HepG2 (cell line): ENCODE results near the gene ZBTB46. TPM values are rescaled to one million over a fixed set of nuclear protein-coding genes. Genes with fewer than 3 reads are reported as not detected.

ENCODE experiments used
- ATAC-seq: fragments of 200-7000 bp; cut with Tn5 transposase; 3 replicates; pipeline ENCODE4 v1.9.1; 2020; ENCODE audit warnings: mild to moderate bottlenecking, moderate library complexity
- BruUV-seq: library from RNA; stranded (reverse); fragments of 400-500 nt; replicated peaks from 2 replicates; lab custom pipeline; 2021; lab: Mats Ljungman, UMichigan
- CTCF ChIA-PET: fragments of 300-600 bp; formaldehyde crosslinking; extraction: SDS; loops from one replicate; lab custom pipeline; 2021; ENCODE audit warnings: low total read pairs, inconsistent platforms, low intra/inter-chr PET ratio; lab: Yijun Ruan, JAX
- POLR2A ChIA-PET: fragments of 350-600 bp; sonication (Branson Sonifier 250); formaldehyde crosslinking; loops from one replicate; lab custom pipeline; 2020; ENCODE audit warnings: antibody characterized with exemption, inconsistent platforms; lab: Yijun Ruan, JAX
- DNase-seq: peaks from one replicate; pipeline ENCODE4 v3.0.0-alpha.2; 2015; ENCODE audit warnings: low spot score
- FAIRE-seq: peaks from 3 replicates; lab custom pipeline; 2011; peaks lifted over from hg19 to GRCh38; lab: Jason Lieb, UNC
- H2AFZ ChIP-seq: one replicate; pipeline ENCODE4 v1.6.1; 2011; ENCODE audit warnings: low read length, inconsistent platforms
- H3K27ac ChIP-seq: fragments of 300-600 bp; 3 replicates; pipeline ENCODE4 v1.8.0; 2011; ENCODE audit warnings: mixed run types, mild to moderate bottlenecking, mixed read lengths, low read length, inconsistent platforms; ENCODE audit not compliant: insufficient read depth; ENCODE audit errors: extremely low read length
- H3K27me3 ChIP-seq, 2 experiments: fragments of 200-600 bp in 1 of 2; 2 replicates in 1 of 2; 3 replicates in 1 of 2; pipeline versions ENCODE4 v1.6.0 to v1.8.0; 2011; ENCODE audit warnings: low read length in 2 of 2, mild to moderate bottlenecking in 2 of 2, moderate library complexity in 2 of 2, inconsistent platforms in 1 of 2; ENCODE audit not compliant: insufficient read depth in 2 of 2, control insufficient read depth in 1 of 2
- H3K36me3 ChIP-seq, 2 experiments: fragments of 200-600 bp in 1 of 2; replicated peaks in 1 of 2; 2 replicates in 1 of 2; 3 replicates in 1 of 2; pipeline versions ENCODE4 v1.5.1 to v1.8.0; 2011; ENCODE audit warnings: low read length in 2 of 2, inconsistent platforms in 1 of 2; ENCODE audit not compliant: insufficient read depth in 2 of 2, control insufficient read depth in 1 of 2
- H3K4me1 ChIP-seq: 2 replicates; pipeline ENCODE4 v1.5.1; 2012; ENCODE audit warnings: low read length, inconsistent platforms; ENCODE audit not compliant: insufficient read depth
- H3K4me2 ChIP-seq: 2 replicates; pipeline ENCODE4 v1.6.0; 2011; ENCODE audit warnings: low read depth, low read length, inconsistent platforms
- H3K4me3 ChIP-seq, 3 experiments: fragments of 200-600 bp in 1 of 3; sonication (generic), shearing (Covaris generic) in 1 of 3; replicated peaks in 1 of 3; 2 replicates each; pipeline ENCODE4 v1.5.1; 2011 to 2016; ENCODE audit warnings: low read length in 3 of 3, inconsistent platforms in 2 of 3, low read depth in 2 of 3, mild to moderate bottlenecking in 2 of 3, control low read depth in 1 of 3, mixed read lengths in 1 of 3; ENCODE audit not compliant: insufficient read depth in 1 of 3
- H3K79me2 ChIP-seq: one replicate; pipeline ENCODE4 v1.6.1; 2011; ENCODE audit warnings: low read length, inconsistent platforms; ENCODE audit not compliant: insufficient read depth
- H3K9ac ChIP-seq: 2 replicates; pipeline ENCODE4 v1.6.0; 2011; ENCODE audit warnings: mild to moderate bottlenecking, low read depth, low read length, inconsistent platforms; ENCODE audit not compliant: insufficient read depth
- H3K9me3 ChIP-seq: 2 replicates; pipeline ENCODE4 v1.5.1; 2012; ENCODE audit warnings: mild to moderate bottlenecking, low read length
- H4K20me1 ChIP-seq: 2 replicates; pipeline ENCODE4 v1.6.0; 2011; ENCODE audit warnings: inconsistent platforms, mild to moderate bottlenecking, low read length, moderate library complexity; ENCODE audit not compliant: insufficient read depth
- ATRX ChIP-seq: sonication (generic); formaldehyde crosslinking; IDR thresholded peaks from 2 replicates; pipeline ENCODE4 v1.4.0; 2020; ENCODE audit warnings: missing genetic modification reagents, borderline replicate concordance
- BATF2 ChIP-seq: sonication (generic); formaldehyde crosslinking; IDR thresholded peaks from 2 replicates; pipeline ENCODE4 v1.8.0; 2022; ENCODE audit warnings: mild to moderate bottlenecking, missing genetic modification reagents, moderate library complexity
- CENPT ChIP-seq: sonication (generic); formaldehyde crosslinking; IDR thresholded peaks from 2 replicates; pipeline ENCODE4 v1.8.0; 2022; ENCODE audit warnings: low read depth, mild to moderate bottlenecking, moderate library complexity, missing genetic modification reagents
- FOXK2 ChIP-seq: fragments of 450-650 bp; IDR thresholded peaks from 2 replicates; pipeline ENCODE4 v1.6.1; 2016
- GATAD2A ChIP-seq: IDR thresholded peaks from 2 replicates; pipeline ENCODE4 v1.6.1; 2016
- HES4 ChIP-seq: sonication (generic); formaldehyde crosslinking; IDR thresholded peaks from 2 replicates; pipeline ENCODE4 v1.9.0; 2021; ENCODE audit warnings: mild to moderate bottlenecking, missing genetic modification reagents, borderline replicate concordance
- HMGA1 ChIP-seq: sonication (generic); formaldehyde crosslinking; conservative IDR thresholded peaks from 2 replicates; pipeline ENCODE4 v1.4.0; 2020; ENCODE audit warnings: missing genetic modification reagents
- HNF4A ChIP-seq: sonication (generic); formaldehyde crosslinking; IDR thresholded peaks from 2 replicates; pipeline ENCODE4 v1.4.0; 2020; ENCODE audit warnings: missing genetic modification reagents
- HNRNPL ChIP-seq: fragments of 200-400 bp; formaldehyde crosslinking; IDR thresholded peaks from 2 replicates; pipeline ENCODE4 v1.6.1; 2017; ENCODE audit warnings: mild to moderate bottlenecking, low read depth, low read length
- HOXA9 ChIP-seq: sonication (generic); formaldehyde crosslinking; IDR thresholded peaks from 2 replicates; pipeline ENCODE4 v1.8.1; 2022; ENCODE audit warnings: missing genetic modification reagents, mild to moderate bottlenecking, moderate library complexity, borderline replicate concordance
- IKZF1 ChIP-seq: fragments of 450-650 bp; IDR thresholded peaks from 2 replicates; pipeline ENCODE4 v1.7.1; 2016
- NCOA1 ChIP-seq: sonication (generic); formaldehyde crosslinking; IDR thresholded peaks from 2 replicates; pipeline ENCODE4 v1.9.0; 2021; ENCODE audit warnings: missing genetic modification reagents
- NFYC ChIP-seq: IDR thresholded peaks from 2 replicates; pipeline ENCODE4 v1.6.1; 2016; ENCODE audit warnings: missing genetic modification reagents, missing compliant biosample characterization
- PRMT3 ChIP-seq: sonication (generic); formaldehyde crosslinking; IDR thresholded peaks from 2 replicates; pipeline ENCODE4 v1.8.1; 2022; ENCODE audit warnings: low read depth, mild to moderate bottlenecking, moderate library complexity, missing genetic modification reagents, borderline replicate concordance
- SMYD3 ChIP-seq: sonication (generic); formaldehyde crosslinking; IDR thresholded peaks from 2 replicates; pipeline ENCODE4 v1.8.1; 2023; ENCODE audit warnings: mild to moderate bottlenecking, missing genetic modification reagents
- U2AF1 ChIP-seq: fragments of 200-400 bp; formaldehyde crosslinking; optimal IDR thresholded peaks from 2 replicates; pipeline ENCODE3; 2017; ENCODE audit warnings: mild to moderate bottlenecking, low read depth, low read length
- ZBTB1 ChIP-seq: sonication (generic); formaldehyde crosslinking; IDR thresholded peaks from 2 replicates; pipeline ENCODE4 v1.4.0; 2020; ENCODE audit warnings: missing genetic modification reagents, borderline replicate concordance
- ZFY ChIP-seq: sonication (generic); formaldehyde crosslinking; IDR thresholded peaks from 2 replicates; pipeline ENCODE4 v1.4.0; 2020; ENCODE audit warnings: missing genetic modification reagents
- ZNF232 ChIP-seq: sonication (generic); formaldehyde crosslinking; IDR thresholded peaks from 2 replicates; pipeline ENCODE4 v1.4.0; 2020; ENCODE audit warnings: missing genetic modification reagents, borderline replicate concordance
- ZNF33B ChIP-seq: sonication (generic); formaldehyde crosslinking; IDR thresholded peaks from 2 replicates; pipeline ENCODE4 v1.5.1; 2020; ENCODE audit warnings: mild to moderate bottlenecking, missing genetic modification reagents
- ZNF747 ChIP-seq: sonication (generic); formaldehyde crosslinking; IDR thresholded peaks from 2 replicates; pipeline ENCODE4 v1.8.1; 2023; ENCODE audit warnings: missing genetic modification reagents, mild to moderate bottlenecking, borderline replicate concordance
- ZNF780A ChIP-seq: sonication (generic); formaldehyde crosslinking; IDR thresholded peaks from 2 replicates; pipeline ENCODE4 v1.8.0; 2022; ENCODE audit warnings: mild to moderate bottlenecking, missing genetic modification reagents, moderate library complexity
- ZNF878 ChIP-seq: sonication (generic); formaldehyde crosslinking; IDR thresholded peaks from 2 replicates; pipeline ENCODE4 v1.8.1; 2023; ENCODE audit warnings: mild to moderate bottlenecking, missing genetic modification reagents, moderate library complexity
- WGBS: methylation state at CpG from one replicate; pipeline ENCODE4 v1.1.6; 2017; ENCODE audit warnings: low lambda C conversion rate; 5-methylcytosine and 5-hydroxymethylcytosine counted together
- in situ Hi-C: cut with HindIII; loops from 2 replicates; pipeline ENCODE4 v1.10.0; 2017; ENCODE audit warnings: low pct_unique_long_range_greater_than_20kb; ENCODE audit not compliant: extremely low pct_ligation_motif_present
- intact Hi-C: fragments of 100-400 bp; cut with micrococcal nuclease; formaldehyde crosslinking; loops from one replicate; pipeline ENCODE4 v1.10.0; 2022; ENCODE audit not compliant: unreplicated experiment
- polyA plus RNA-seq, 8 experiments: library from polyadenylated mRNA; depleted of rRNA in 3 of 8; stranded (reverse) in 7 of 8; unstranded in 1 of 8; fragments of >200 nt; fragmentation: Illumina TruSeq in 4 of 8; extraction: Trizol in 4 of 8; gene quantifications; 2 replicates each; pipeline versions ENCODE4 v1.2.1 to v1.2.3, GENCODE V29; 2011 to 2016; ENCODE audit warnings: low read depth in 4 of 8, missing spikeins in 1 of 8, mixed read lengths in 1 of 8; ENCODE audit not compliant: insufficient read depth in 1 of 8
- total RNA-seq, 5 experiments: library from RNA; depleted of rRNA; stranded (reverse); fragments of >200 nt; fragmentation: Illumina TruSeq; extraction: Trizol; gene quantifications; 2 replicates each; pipeline ENCODE4 v1.2.3, GENCODE V29; 2016; ENCODE audit warnings: low read depth in 1 of 5

Gene ZBTB46
- total and polyA plus RNA-seq, 2 of the 13 experiments (the other 11 are each of a cell fraction or from before 2014, with no cell fraction given), result 1.6 to 13.5 TPM

DNA sequence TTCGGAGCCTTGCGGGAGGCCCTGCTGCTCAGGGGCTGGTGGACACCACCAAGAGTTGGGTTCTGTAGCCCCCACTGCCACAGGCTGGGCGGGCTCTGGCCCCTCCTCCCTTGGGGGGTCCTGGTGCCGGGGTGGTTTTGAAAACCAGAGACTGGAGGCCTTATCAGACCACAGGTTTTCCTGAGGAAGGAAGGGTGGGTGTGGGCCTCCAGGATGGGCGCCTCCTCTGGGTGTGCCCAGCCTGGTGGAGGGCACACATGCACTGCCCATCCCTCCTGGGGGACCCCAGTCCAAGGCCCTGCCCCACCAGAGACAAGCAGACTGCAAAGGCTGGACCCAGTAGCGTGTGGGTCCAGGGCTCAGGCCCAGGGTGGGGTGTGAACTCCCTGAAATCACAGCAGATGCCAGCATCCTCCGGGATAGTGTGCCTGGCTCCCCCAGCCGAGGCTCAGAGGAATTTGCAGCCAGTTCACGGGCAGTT is 13.5 kb upstream of the ZBTB46 start:
- Histone ChIP-seq H3K36me3 (no peaks in the 10 kb centered on the region), H3K9me3 (no peaks in the 10 kb centered on the region), H3K4me1 (peaks cover 53% of the 10 kb centered on the region), H4K20me1 (no peaks in the 10 kb centered on the region), H3K27ac (no peak overlapping the region), H3K9ac (no peak overlapping the region), H3K4me3 (no peak overlapping the region), H3K27me3 (peaks cover 17 to 49% of the 10 kb centered on the region in 2 experiments), H3K79me2 (no peaks in the 10 kb centered on the region), H2AFZ (no peak overlapping the region), H3K4me2 (no peak overlapping the region)
- intact Hi-C loops, result no loop called here
- BruUV-seq, result no TSS peak
- 48% methylated on average over 8 of the region's 9 CpGs for WGBS
- CTCF ChIA-PET, result no interaction called here
- POLR2A ChIA-PET, result interaction anchor here (2.1 kb wide), 1 partner anchor 10 kb away, joined by 6 read pairs; no protein-coding TSS in a partner anchor
- TF ChIP-seq HNF4A (CRISPR knock-in tag), result no peak
- no peak for TF ChIP-seq FOXK2
- no peak for TF ChIP-seq PRMT3 (CRISPR knock-in tag)
- TF ChIP-seq HOXA9, result no peak
- TF ChIP-seq NCOA1, result no peak
- TF ChIP-seq ZFY (CRISPR knock-in tag), result no peak
- TF ChIP-seq HMGA1 (CRISPR knock-in tag), result no peak
- TF ChIP-seq U2AF1, result no peak
- no peak for TF ChIP-seq ATRX (CRISPR knock-in tag)
- no peak for TF ChIP-seq SMYD3 (CRISPR knock-in tag)
- TF ChIP-seq HES4 (CRISPR knock-in tag), result 0 out of 2 replicates have a peak, but pooled peaks have one; percentile 11
- TF ChIP-seq ZNF747 (CRISPR knock-in tag), result no peak
- TF ChIP-seq ZBTB1 (CRISPR knock-in tag), result no peak
- no peak for TF ChIP-seq GATAD2A (CRISPR knock-in tag)
- TF ChIP-seq BATF2 (CRISPR knock-in tag), result no peak
- TF ChIP-seq IKZF1, result no peak
- TF ChIP-seq NFYC (CRISPR knock-in tag), result 0 out of 2 replicates have a peak, but pooled peaks have one; percentile 2
- TF ChIP-seq CENPT (CRISPR knock-in tag), result no peak
- no peak for TF ChIP-seq ZNF232 (CRISPR knock-in tag)
- TF ChIP-seq ZNF878, result no peak
- no peak for TF ChIP-seq ZNF33B
- 0 out of 2 replicates have a peak, but pooled peaks have one; percentile 58 for TF ChIP-seq HNRNPL
- no peak for TF ChIP-seq ZNF780A (CRISPR knock-in tag)
- ATAC-seq, result no peak
- DNase-seq, result no peak
- FAIRE-seq, result no peak
- in situ Hi-C loops, result no loop called here
